ENCODE measurements around the gene KRT32.
"Not testable (repeated sequence)": the region's sequence is repeated elsewhere in the genome, so short reads cannot be mapped to it uniquely, and the experiment has no call there.

Gene KRT32

DNA sequence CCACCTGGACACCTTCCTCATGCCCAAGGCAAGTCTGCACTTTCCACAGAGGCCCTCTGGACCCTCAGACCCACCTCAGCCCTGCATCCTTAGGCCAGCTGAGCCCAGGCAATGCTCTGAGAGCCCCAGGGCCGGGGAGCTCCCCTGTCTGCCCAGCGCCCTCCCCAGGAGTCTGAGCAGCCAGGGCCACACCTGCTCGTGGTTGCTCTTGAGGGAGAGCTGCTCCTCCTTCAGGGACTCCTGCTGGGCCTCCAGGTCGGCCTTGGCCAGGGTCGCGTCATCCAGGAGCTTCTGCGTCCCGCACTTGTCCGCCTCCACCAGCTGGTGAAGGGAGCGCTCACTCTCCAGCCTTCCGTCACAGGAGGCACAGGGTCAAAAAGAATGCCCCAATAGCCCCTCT, 44.6 kb downstream of the KRT32 start:
- not testable (repeated sequence) for DNase-seq

DNA sequence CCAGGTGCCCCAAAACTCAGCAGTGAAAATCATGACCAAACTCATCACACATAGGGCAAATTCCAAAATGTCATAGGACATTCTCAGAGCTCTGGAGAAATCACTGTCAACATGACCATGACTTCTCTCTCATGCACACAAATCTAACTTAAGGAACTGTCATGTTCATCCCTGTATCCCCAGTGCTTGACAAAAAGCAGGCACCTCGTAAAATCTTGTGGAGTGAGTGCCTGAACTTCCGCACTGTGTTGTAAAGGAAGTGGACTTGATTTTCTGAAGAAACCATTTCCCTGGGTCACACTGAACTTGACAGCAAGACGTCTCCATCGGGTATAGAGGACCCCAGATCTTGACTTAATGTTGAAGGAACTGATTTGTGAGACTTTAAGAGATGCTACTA, 45.6 kb downstream of the KRT32 start:
- DNase-seq, result no peak

DNA sequence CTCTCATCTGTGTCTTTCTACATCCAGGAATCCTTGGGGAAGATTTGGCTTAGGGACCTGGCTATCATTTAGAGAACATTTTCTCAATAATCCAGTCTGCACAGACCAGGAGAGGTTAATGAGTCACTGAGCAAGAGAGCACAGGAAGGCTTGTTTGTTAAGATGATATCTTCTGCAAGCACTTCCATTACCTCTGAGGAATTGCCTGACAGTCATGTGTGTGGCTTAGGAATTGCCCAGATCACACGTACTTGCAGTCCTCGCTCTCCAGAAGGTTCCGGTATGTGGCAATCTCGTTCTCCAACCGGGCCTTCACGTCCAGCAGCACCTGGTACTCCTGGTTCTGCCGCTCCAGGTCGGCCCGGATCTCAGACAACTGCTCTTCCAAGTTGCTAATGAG, 46.1 kb downstream of the KRT32 start:
- DNase-seq, result no peak

- no peak for DNase-seq
Observed at GRCh38 chr17:41420134-41420533, 47.1 kb downstream of the KRT32 start.

GRCh38 chr17:41419716-41420115, 47.5 kb downstream of the KRT32 start:
- DNase-seq, result no peak

GRCh38 chr17:41418116-41418860, 48.9 kb downstream of the KRT32 start:
- no peak for DNase-seq

- DNase-seq, result no peak
Observed at GRCh38 chr17:41417576-41418015, 49.6 kb downstream of the KRT32 start.

GRCh38 chr17:41417127-41417526, 50.1 kb downstream of the KRT32 start:
- DNase-seq, result no peak

DNA sequence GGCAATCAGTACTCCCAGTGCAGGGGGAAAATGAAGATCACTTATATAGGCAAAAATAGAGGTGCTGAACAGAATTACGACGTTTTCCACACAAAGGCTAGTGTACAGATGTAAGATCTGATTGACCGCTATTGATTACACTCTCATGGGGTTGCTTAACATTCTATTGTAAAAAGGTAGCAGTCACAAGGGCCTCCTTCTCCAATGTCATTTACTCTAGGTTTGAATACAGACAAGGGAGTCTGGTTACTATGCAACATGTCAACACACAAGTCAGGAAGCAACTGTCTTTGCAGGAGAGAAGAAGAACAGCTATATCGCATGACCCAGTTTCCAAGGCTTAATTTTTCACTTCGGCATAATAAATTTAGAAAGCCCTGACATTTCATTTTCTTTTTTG, 50.7 kb downstream of the KRT32 start:
- no peak for DNase-seq

DNA sequence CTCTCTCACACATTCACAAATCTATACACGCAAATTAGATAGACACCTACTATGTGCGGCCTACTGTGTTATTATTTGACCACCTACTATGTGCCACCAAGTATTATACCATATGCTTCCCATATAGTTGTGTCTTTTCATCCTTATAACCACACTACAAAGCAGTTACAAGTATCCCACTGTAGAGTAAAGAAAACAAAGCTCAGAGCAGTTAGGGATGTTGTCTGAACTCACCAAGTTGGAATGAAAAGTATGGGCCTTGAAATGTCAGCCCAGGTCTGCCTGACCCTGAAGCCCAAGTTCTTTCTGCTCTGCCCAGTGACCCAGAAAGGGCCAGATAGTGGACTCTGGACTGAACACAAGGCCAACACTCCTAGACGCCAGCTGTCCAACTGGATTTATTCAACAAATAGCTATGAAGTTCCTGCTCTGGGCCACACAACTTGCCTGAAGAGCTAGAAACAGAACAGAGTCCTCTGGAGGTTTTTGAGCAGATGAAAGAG, 51.3 kb downstream of the KRT32 start:
- DNase-seq, result no peak

GRCh38 chr17:41415411-41415810, 51.8 kb downstream of the KRT32 start:
- no peak for DNase-seq

- DNase-seq, result no peak
Observed at GRCh38 chr17:41413982-41414381, 53.2 kb downstream of the KRT32 start.

GRCh38 chr17:41413353-41413957, 53.7 kb downstream of the KRT32 start:
- no peak for DNase-seq

GRCh38 chr17:41411072-41411840, 55.9 kb downstream of the KRT32 start:
- no peak for DNase-seq
